Calu3 (cell line): ENCODE measurements around the gene IL12RB1. TPM values are rescaled to one million over a fixed set of nuclear protein-coding genes. Genes with fewer than 3 reads are reported as not detected.

ENCODE experiments used
- Bru-seq: library from RNA; stranded (reverse); fragments of 400-500 nt; gene quantifications from one replicate; lab custom pipeline; 2021; lab: Mats Ljungman, UMichigan
- BruChase-seq, 2 experiments: library from RNA; stranded (reverse); fragments of 400-500 nt; gene quantifications; one replicate each; lab custom pipeline; 2021; lab: Mats Ljungman, UMichigan
- BruUV-seq: library from RNA; stranded (reverse); fragments of 400-500 nt; replicated peaks from 2 replicates; lab custom pipeline; 2021; lab: Mats Ljungman, UMichigan
- CTCF ChIA-PET: fragments of 300-600 bp; sonication (Branson Sonifier 250); formaldehyde crosslinking; loops from one replicate; lab custom pipeline; 2022; ENCODE audit warnings: antibody characterized with exemption; lab: Charles Lee
- DNase-seq: peaks from one replicate; pipeline ENCODE4 v3.0.0; 2022
- H3K27ac Mint-ChIP-seq: one replicate; pipeline ENCODE4 v1.8.0; 2022; ENCODE audit warnings: mixed read lengths; ENCODE audit not compliant: unreplicated experiment
- H3K27me3 Mint-ChIP-seq: one replicate; pipeline ENCODE4 v1.8.0; 2022; ENCODE audit warnings: mixed read lengths; ENCODE audit not compliant: unreplicated experiment
- H3K36me3 Mint-ChIP-seq: one replicate; pipeline ENCODE4 v1.8.0; 2022; ENCODE audit warnings: mild to moderate bottlenecking, moderate library complexity, mixed read lengths; ENCODE audit not compliant: insufficient read depth, unreplicated experiment
- H3K4me1 Mint-ChIP-seq: one replicate; pipeline ENCODE4 v1.8.0; 2022; ENCODE audit warnings: mild to moderate bottlenecking, low read depth, mixed read lengths; ENCODE audit not compliant: unreplicated experiment
- H3K4me3 Mint-ChIP-seq: one replicate; pipeline ENCODE4 v1.8.0; 2022; ENCODE audit warnings: mild to moderate bottlenecking, low read depth, moderate library complexity, mixed read lengths; ENCODE audit not compliant: unreplicated experiment
- H3K9me3 Mint-ChIP-seq: one replicate; pipeline ENCODE4 v1.8.0; 2022; ENCODE audit warnings: low read depth, mixed read lengths; ENCODE audit not compliant: unreplicated experiment
- intact Hi-C: fragments of 100-400 bp; cut with micrococcal nuclease; formaldehyde crosslinking; loops from one replicate; pipeline ENCODE4 v1.10.0; 2022; ENCODE audit not compliant: unreplicated experiment
- long read RNA-seq: library from polyadenylated mRNA; stranded (forward); transcript quantifications from one replicate; pipeline ENCODE4 v2.0.0, GENCODE V29; 2022
- total RNA-seq: library from RNA; stranded (reverse); gene quantifications from 2 replicates; pipeline ENCODE4 v1.2.3, GENCODE V29; 2022
- TF ChIP-seq, protein P1 (sequence below): fragments of 200-600 bp; IDR thresholded peaks from one replicate; pipeline ENCODE4 v1.8.0; 2022; ENCODE audit warnings: antibody characterized with exemption; ENCODE audit not compliant: unreplicated experiment

The IL12RB1 gene
- total RNA-seq = not detected in 2 replicates
- Bru-seq, nascent RNA = not detected
- percentile 2 among the genes with signal in this experiment for BruChase-seq, experiment 1, labeled RNA remaining after a 6-hour chase
- BruChase-seq, experiment 2, labeled RNA remaining after a 2-hour chase = percentile 1 among the genes with signal in this experiment
- long read RNA-seq = 0 reads

DNA sequence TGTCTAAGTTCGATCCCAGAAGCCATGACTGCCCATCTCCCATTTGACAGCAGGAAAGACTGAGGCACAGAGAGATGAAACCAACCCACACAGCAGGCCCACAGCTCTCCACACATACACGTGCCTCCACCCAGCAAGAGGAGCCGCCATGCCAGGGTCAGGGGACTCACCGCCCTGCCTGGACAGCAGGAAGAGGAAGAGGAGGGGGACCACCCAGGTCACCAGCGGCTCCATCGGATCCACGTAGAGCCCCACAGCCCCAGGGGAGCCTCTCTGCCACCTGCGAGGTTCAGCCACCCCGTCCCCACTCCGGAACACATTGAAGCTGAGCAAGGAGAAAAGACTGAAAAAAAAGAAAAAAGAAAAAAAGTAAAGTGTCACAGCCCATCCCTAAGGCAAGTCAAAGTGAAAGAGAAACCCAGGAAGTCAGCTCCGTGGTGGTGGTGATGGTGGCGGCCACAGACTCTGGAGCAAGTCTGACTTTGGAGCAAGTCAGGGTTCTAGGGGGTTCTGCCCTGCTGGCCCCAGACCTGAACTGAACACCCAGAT lies at the start of gene IL12RB1:
Gene IL12RB1, minus strand, starts transcription at position 345 of the 549 bp plus-strand sequence. Its CDS starts 111 bp downstream, at position 234.
- H3K4me3 Mint-ChIP-seq = no peak within 1 kb of the TSS
- no peaks in the 10 kb centered on the region for H3K36me3 Mint-ChIP-seq
- no peak within 1 kb of the TSS for H3K27ac Mint-ChIP-seq
- intact Hi-C loops = no loop called here
- H3K27me3 Mint-ChIP-seq = peaks cover 34% of the 10 kb centered on the region
- H3K9me3 Mint-ChIP-seq = no peaks in the 10 kb centered on the region
- H3K4me1 Mint-ChIP-seq = peaks cover 7% of the 10 kb centered on the region
- no peak for DNase-seq
- no TSS peak for BruUV-seq
- CTCF ChIA-PET = no interaction called here
- TF ChIP-seq, protein P1, sequence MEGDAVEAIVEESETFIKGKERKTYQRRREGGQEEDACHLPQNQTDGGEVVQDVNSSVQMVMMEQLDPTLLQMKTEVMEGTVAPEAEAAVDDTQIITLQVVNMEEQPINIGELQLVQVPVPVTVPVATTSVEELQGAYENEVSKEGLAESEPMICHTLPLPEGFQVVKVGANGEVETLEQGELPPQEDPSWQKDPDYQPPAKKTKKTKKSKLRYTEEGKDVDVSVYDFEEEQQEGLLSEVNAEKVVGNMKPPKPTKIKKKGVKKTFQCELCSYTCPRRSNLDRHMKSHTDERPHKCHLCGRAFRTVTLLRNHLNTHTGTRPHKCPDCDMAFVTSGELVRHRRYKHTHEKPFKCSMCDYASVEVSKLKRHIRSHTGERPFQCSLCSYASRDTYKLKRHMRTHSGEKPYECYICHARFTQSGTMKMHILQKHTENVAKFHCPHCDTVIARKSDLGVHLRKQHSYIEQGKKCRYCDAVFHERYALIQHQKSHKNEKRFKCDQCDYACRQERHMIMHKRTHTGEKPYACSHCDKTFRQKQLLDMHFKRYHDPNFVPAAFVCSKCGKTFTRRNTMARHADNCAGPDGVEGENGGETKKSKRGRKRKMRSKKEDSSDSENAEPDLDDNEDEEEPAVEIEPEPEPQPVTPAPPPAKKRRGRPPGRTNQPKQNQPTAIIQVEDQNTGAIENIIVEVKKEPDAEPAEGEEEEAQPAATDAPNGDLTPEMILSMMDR = no peak

DNA sequence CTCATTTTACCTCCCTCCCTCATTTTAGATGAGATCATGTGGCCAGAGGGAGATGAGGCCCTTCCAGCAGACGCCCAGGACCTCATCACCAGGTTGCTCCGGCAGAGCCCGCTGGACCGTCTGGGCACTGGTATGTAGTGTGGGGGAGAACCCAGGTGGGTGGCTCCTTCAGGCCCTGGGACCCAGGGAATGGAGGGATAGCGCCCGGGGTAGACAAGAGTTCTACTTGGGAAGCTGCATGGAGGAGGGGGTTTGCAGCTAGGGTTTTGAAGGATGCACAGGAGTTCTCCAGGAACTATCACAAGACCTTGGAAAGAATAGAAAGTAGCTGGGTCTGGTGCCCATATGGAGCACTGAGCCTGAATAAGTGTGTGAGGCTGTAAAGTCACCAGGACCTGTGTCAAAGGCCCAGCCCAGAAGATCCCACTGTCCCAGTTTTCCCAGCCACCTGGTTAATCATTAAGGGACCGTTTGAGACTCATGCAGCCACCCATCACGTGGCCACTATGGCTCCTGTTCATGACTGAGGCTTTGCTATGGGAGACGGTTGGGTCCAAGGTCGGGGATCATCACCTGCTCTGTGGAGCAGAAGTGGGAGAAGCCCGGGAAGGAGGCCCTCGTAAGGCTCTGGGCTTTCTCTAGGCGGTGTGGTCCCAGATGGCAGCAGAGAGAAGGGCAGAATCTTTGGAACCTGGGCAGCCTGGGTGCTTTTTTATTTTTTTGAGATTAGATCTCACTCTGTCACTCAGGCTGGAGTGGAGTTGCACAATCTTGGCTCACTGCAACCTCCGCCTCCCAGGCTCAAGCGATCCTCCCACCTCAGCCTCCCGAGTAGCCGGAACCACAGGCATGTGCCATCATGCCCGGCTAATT lies 49.2 kb upstream of the IL12RB1 start:
- intact Hi-C loops = no loop called here
- no peaks in the 10 kb centered on the region for H3K27me3 Mint-ChIP-seq
- no peaks in the 10 kb centered on the region for H3K9me3 Mint-ChIP-seq
- peaks cover 10% of the 10 kb centered on the region for H3K36me3 Mint-ChIP-seq
- no peak overlapping the region for H3K4me3 Mint-ChIP-seq
- peak overlapping the region; percentile 47 for H3K27ac Mint-ChIP-seq
- CTCF ChIA-PET = interaction anchor here (0.6 kb wide), 1 partner anchor 483 kb away, joined by 3 read pairs; no protein-coding TSS in a partner anchor
- BruUV-seq = no TSS peak
- peaks cover 18% of the 10 kb centered on the region for H3K4me1 Mint-ChIP-seq
- peak; percentile 34 for DNase-seq
- TF ChIP-seq, protein P1 = no peak

GRCh38 chr19:18131841-18132596 lies 45.3 kb upstream of the IL12RB1 start:
- CTCF ChIA-PET = no interaction called here
- intact Hi-C loops = no loop called here
- DNase-seq = no peak
- TF ChIP-seq, protein P1 = no peak
- H3K4me3 Mint-ChIP-seq = no peak overlapping the region
- H3K36me3 Mint-ChIP-seq = peaks cover 10% of the 10 kb centered on the region
- H3K27me3 Mint-ChIP-seq = no peaks in the 10 kb centered on the region
- no TSS peak for BruUV-seq
- H3K27ac Mint-ChIP-seq = no peak overlapping the region
- peaks cover 18% of the 10 kb centered on the region for H3K4me1 Mint-ChIP-seq
- H3K9me3 Mint-ChIP-seq = no peaks in the 10 kb centered on the region
